HG03354 (cell line): Measurements from ENCODE around the gene EVI5L.

Source experiments
- ATAC-seq: cut with Tn5 transposase; IDR thresholded peaks from one replicate; pipeline ENCODE4 v1.9.1; 2021; ENCODE audit warnings: mild to moderate bottlenecking; ENCODE audit not compliant: unreplicated experiment, poor library complexity, severe bottlenecking

The EVI5L gene

GRCh38 chr19:7869453-7869909 is 39.5 kb downstream of the EVI5L start:
- ATAC-seq = peak; percentile 50

- ATAC-seq = no peak
Measured at GRCh38 chr19:7869910-7870511, 40.0 kb downstream of the EVI5L start.

DNA sequence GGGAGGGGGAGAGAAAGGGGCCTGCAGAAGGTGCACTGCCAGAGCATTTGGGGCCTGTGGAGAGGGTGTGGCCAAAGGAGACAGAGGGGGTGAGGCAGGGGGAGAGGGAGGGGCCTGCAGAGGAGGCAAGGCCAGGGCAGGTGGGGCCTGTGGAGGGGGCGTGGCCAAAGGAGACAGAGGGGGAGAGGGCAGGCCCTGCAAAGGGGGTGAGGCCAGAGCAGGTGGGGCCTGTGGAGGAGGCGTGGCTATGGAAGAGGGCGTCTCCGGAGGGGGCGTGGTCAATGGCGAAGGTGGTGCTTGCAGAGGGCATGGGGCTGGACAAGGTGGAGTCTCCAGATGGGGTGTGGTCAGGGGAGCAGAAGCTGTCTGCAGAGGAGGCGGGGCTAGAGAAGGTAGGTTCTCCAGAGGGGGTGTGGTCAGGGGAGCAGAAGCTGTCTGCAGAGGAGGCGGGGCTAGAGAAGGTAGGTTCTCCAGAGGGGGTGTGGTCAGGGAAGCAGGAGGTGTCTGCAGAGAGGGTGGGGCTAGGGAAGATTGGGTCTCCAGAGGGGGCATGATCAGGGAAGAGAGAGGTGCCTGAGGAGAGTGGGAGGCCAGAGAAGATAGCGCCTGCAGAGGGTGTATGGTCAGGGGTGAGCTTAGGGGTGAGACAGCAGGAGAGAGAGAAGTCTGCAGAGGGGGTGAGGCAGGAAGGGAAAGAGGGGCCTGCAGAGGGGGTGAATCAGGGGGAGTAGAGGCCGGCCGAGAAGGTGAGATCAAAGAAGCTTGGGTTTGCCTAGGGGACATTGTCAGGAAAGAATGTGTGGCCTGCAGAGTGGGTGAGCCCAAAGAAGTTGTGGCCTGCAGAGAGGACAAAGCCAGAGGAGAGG is 40.8 kb downstream of the EVI5L start:
- no peak for ATAC-seq

GRCh38 chr19:7871437-7872305 is 41.7 kb downstream of the EVI5L start:
- ATAC-seq = no peak

GRCh38 chr19:7872306-7873204 is 42.5 kb downstream of the EVI5L start:
- ATAC-seq = no peak

- ATAC-seq = no peak
Measured at GRCh38 chr19:7873304-7874075, 43.5 kb downstream of the EVI5L start.

DNA sequence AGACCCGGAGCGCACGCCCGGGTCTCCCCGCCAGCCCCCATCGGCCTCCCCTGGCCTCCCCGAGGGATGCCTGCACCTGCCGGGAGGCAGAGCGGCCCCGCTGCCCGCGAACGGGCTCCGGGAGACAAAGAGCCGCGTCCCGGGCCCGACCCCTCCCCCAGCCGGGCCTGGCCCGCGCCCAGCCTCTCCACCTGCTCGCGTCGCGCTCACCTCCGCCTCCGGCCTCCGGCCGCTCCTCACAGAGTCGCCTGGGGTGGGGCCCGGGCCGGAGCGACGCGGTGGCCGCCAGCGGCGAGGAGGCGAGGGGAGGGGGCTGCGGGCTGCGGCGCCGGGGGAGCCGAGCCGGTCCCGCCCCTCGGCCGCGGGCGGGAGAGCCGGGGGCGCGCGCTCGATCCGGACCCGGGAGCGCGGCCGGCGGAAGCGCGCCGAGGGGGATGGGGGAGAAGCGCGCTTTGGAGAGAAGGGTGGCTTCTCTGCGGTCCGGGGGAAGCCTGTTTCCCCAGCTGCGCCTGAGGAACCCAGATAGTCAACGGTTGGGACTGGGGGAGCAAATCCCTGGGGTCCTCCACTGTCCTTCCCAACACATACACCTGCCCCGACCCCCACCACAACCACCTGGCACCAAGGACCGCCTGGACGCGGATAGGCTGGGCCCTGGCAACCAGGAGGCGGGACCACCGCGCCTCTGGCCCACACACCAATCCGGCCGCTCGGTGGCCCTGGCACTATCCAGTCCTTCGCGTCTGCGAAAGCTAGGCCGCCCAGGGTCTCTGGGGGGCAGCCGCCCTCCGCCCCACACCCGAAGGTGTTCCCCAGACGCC is 44.3 kb downstream of the EVI5L start, which contains the start of gene PRR36:
PRR36 (minus strand) TSS at position 315 of the 821 bp plus-strand sequence. CDS start 701 bp downstream, outside the sequence.
- no peak for ATAC-seq

DNA sequence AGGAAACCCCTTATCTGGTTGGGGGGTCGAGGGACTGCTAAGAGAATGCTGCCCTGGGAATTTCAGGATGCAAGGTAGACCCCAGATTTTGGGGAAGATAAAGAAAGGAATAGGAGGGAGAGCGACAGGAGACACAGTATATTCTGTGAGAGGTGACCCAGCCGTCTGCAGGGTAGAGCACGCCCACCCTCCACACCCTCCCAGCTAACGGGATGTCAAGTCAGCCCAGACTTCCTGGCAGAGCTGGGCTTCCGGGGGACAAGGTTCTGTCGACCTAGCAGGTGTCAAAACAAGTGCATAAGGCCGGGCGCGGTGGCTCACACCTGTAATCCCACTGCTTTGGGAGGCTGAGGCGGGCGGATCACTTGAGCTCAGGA is 44.9 kb downstream of the EVI5L start:
- ATAC-seq = no peak

- no peak for ATAC-seq
Measured at GRCh38 chr19:7877249-7877836, 47.3 kb downstream of the EVI5L start.

GRCh38 chr19:7879111-7879807 is 49.2 kb downstream of the EVI5L start:
- ATAC-seq = no peak

- ATAC-seq = no peak
Measured at GRCh38 chr19:7879836-7880235, 49.8 kb downstream of the EVI5L start.

DNA sequence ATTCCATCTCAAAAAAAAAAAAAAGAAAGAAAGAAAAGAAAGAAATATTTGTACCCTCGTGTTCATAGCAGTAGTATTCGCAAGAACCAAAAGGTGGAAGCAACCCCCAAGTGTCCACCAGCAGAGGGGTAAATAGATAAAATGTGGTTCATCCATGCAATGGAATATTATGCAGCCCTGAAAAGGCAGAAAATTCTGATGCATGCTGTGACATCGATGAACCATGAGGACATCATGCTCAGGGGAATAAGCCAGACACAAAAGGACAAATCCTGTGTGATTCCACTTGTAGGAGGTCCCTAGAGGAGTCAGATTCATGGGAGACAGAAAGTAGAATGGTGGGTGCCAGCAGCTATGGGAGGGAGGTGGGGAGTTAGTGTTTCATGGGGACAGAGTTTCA is 51.9 kb downstream of the EVI5L start:
- no peak for ATAC-seq

- no peak for ATAC-seq
Measured at GRCh38 chr19:7883105-7883504, 53.1 kb downstream of the EVI5L start.

- ATAC-seq = no peak
Measured at GRCh38 chr19:7883796-7884570, 54.0 kb downstream of the EVI5L start.

- no peak for ATAC-seq
Measured at GRCh38 chr19:7885818-7886217, 55.8 kb downstream of the EVI5L start.
